Lower leg skin (tissue), 3 donors: ENCODE data around the gene TIGD6.

ENCODE experiments used
- CTCF ChIP-seq, 3 donors: fragments of 450-650 bp; IDR thresholded peaks; one replicate each; pipeline ENCODE4 v1.5.1; 2016; ENCODE audit warnings: antibody characterized with exemption in 3 of 3, mild to moderate bottlenecking in 3 of 3, moderate library complexity in 2 of 3
- POLR2A ChIP-seq, 2 donors: fragments of 450-650 bp; IDR thresholded peaks; one replicate each; pipeline ENCODE4 v1.6.1; 2016 to 2017; ENCODE audit warnings: antibody characterized with exemption in 2 of 2, mild to moderate bottlenecking in 1 of 2, moderate library complexity in 1 of 2

GRCh38 chr5:150013931-150014330 lies 13.5 kb upstream of the TIGD6 start:
- TF ChIP-seq CTCF (IDR thresholded peaks at IDR 0.05) (no peak), POLR2A (IDR thresholded peaks at IDR 0.05) (no peak)
